H1 (cell line): ENCODE measurements around the gene PPP1R12B. TPM values are rescaled to one million over a fixed set of nuclear protein-coding genes. Genes with fewer than 3 reads are reported as not detected.

Source experiments
- CTCF ChIA-PET: fragments of 300-600 bp; sonication (Branson Sonifier 250); formaldehyde crosslinking; loops from one replicate; lab custom pipeline; 2021; ENCODE audit not compliant: partially characterized antibody; lab: Charles Lee
- POLR2A ChIA-PET: fragments of 300-600 bp; sonication (Branson Sonifier 250); formaldehyde crosslinking; loops from one replicate; lab custom pipeline; 2021; ENCODE audit warnings: inconsistent platforms; ENCODE audit not compliant: partially characterized antibody; lab: Charles Lee
- DNase-seq, 2 experiments: peaks; one replicate each; pipeline versions ENCODE4 v3.0.0 to v3.0.0-alpha.2; 2010 to 2022; ENCODE audit warnings: low spot score in 2 of 2, low read depth in 1 of 2, mixed read lengths in 1 of 2
- FAIRE-seq: peaks from 2 replicates; lab custom pipeline; 2011; peaks lifted over from hg19 to GRCh38; lab: Jason Lieb, UNC
- H2AFZ ChIP-seq: 2 replicates; pipeline ENCODE4 v1.8.1; 2012; ENCODE audit warnings: low read length, inconsistent platforms
- H2AK5ac ChIP-seq: 2 replicates; pipeline ENCODE4 v1.6.1; 2013; ENCODE audit warnings: low read depth, low read length
- H2BK120ac ChIP-seq: replicated peaks from 2 replicates; pipeline ENCODE3; 2013; ENCODE audit warnings: low read depth, low read length, inconsistent platforms
- H2BK12ac ChIP-seq: 2 replicates; pipeline ENCODE4 v1.6.1; 2013; ENCODE audit warnings: low read depth, low read length
- H2BK15ac ChIP-seq: 2 replicates; pipeline ENCODE4 v1.6.1; 2013; ENCODE audit warnings: low read length
- H2BK20ac ChIP-seq: 2 replicates; pipeline ENCODE4 v1.6.1; 2013; ENCODE audit warnings: low read length
- H2BK5ac ChIP-seq: 2 replicates; pipeline ENCODE4 v1.6.1; 2013; ENCODE audit warnings: low read depth, low read length
- H3K14ac ChIP-seq: 2 replicates; pipeline ENCODE4 v1.6.1; 2013; ENCODE audit warnings: inconsistent platforms; ENCODE audit not compliant: insufficient read length
- H3K18ac ChIP-seq: 2 replicates; pipeline ENCODE4 v1.6.1; 2013; ENCODE audit warnings: low read length; ENCODE audit errors: extremely low read depth
- H3K23ac ChIP-seq: 2 replicates; pipeline ENCODE4 v1.6.1; 2013; ENCODE audit warnings: inconsistent platforms; ENCODE audit not compliant: insufficient read length
- H3K23me2 ChIP-seq: 2 replicates; pipeline ENCODE4 v1.6.1; 2013; ENCODE audit warnings: low read depth, low read length
- H3K27ac ChIP-seq: 2 replicates; pipeline ENCODE4 v1.6.1; 2011; ENCODE audit warnings: low read depth, low read length, inconsistent platforms
- H3K27me3 ChIP-seq, 4 experiments: replicated peaks in 1 of 4; 1 replicate in 1 of 4; 2 replicates in 3 of 4; pipeline versions ENCODE4 v1.6.1 to v1.8.1; 2011 to 2013; ENCODE audit warnings: low read length in 3 of 4, mild to moderate bottlenecking in 3 of 4, inconsistent platforms in 2 of 4, mixed read lengths in 2 of 4, moderate library complexity in 1 of 4; ENCODE audit not compliant: control insufficient read depth in 3 of 4, insufficient read depth in 3 of 4; ENCODE audit errors: extremely low read depth in 1 of 4
- H3K36me3 ChIP-seq, 4 experiments: 2 replicates each; pipeline versions ENCODE4 v1.6.1 to v1.8.1; 2011 to 2013; ENCODE audit warnings: mild to moderate bottlenecking in 4 of 4, low read length in 3 of 4, moderate library complexity in 2 of 4, control low read depth in 1 of 4, inconsistent platforms in 1 of 4; ENCODE audit not compliant: insufficient read depth in 4 of 4, control insufficient read depth in 2 of 4
- H3K4ac ChIP-seq: replicated peaks from 2 replicates; pipeline ENCODE3; 2013; ENCODE audit warnings: low read length, low read depth, mixed read lengths, inconsistent platforms; ENCODE audit not compliant: insufficient read length
- H3K4me1 ChIP-seq, 4 experiments: replicated peaks in 1 of 4; 1 replicate in 1 of 4; 2 replicates in 3 of 4; pipeline versions ENCODE4 v1.6.1 to v1.8.1; 2011 to 2013; ENCODE audit warnings: low read length in 3 of 4, inconsistent platforms in 2 of 4, mixed read lengths in 1 of 4; ENCODE audit not compliant: insufficient read depth in 4 of 4, control insufficient read depth in 3 of 4
- H3K4me2 ChIP-seq, 2 experiments: 2 replicates each; pipeline versions ENCODE4 v1.6.1 to v1.8.1; 2011 to 2013; ENCODE audit warnings: low read depth in 2 of 2, low read length in 2 of 2, control low read depth in 1 of 2, inconsistent platforms in 1 of 2, mild to moderate bottlenecking in 1 of 2; ENCODE audit not compliant: insufficient read depth in 1 of 2
- H3K4me3 ChIP-seq, 4 experiments: fragments of 200-600, 300-600 bp in 1 of 4; sonication (generic), shearing (Covaris generic), sonication (Bioruptor Twin) in 1 of 4; 2 replicates each; pipeline versions ENCODE4 v1.5.1 to v1.8.1; 2011 to 2016; ENCODE audit warnings: low read length in 4 of 4, low read depth in 3 of 4, control low read depth in 2 of 4, inconsistent platforms in 2 of 4, mild to moderate bottlenecking in 2 of 4, mixed read lengths in 1 of 4, moderate library complexity in 1 of 4; ENCODE audit not compliant: insufficient read depth in 2 of 4; ENCODE audit errors: extremely low read depth in 1 of 4
- H3K56ac ChIP-seq: replicated peaks from 2 replicates; pipeline ENCODE3; 2013; ENCODE audit warnings: low read depth, mild to moderate bottlenecking, mixed read lengths, low read length, inconsistent platforms; ENCODE audit not compliant: insufficient read length
- H3K79me1 ChIP-seq: 2 replicates; pipeline ENCODE4 v1.6.1; 2013; ENCODE audit warnings: low read depth, low read length, control low read depth
- H3K79me2 ChIP-seq, 2 experiments: 2 replicates each; pipeline versions ENCODE4 v1.6.1 to v1.8.1; 2012 to 2013; ENCODE audit warnings: low read length in 2 of 2, mild to moderate bottlenecking in 2 of 2, inconsistent platforms in 1 of 2; ENCODE audit not compliant: insufficient read depth in 2 of 2, control insufficient read depth in 1 of 2
- H3K9ac ChIP-seq, 4 experiments: replicated peaks in 1 of 4; 1 replicate in 1 of 4; 2 replicates in 3 of 4; pipeline versions ENCODE4 v1.6.1 to v1.8.1; 2011 to 2013; ENCODE audit warnings: low read depth in 3 of 4, low read length in 3 of 4, control low read depth in 2 of 4, mild to moderate bottlenecking in 2 of 4, moderate library complexity in 2 of 4, inconsistent platforms in 1 of 4; ENCODE audit errors: extremely low read depth in 1 of 4
- H3K9me3 ChIP-seq, 2 experiments: 2 replicates each; pipeline versions ENCODE4 v1.6.1 to v1.8.1; 2012 to 2013; ENCODE audit warnings: mild to moderate bottlenecking in 2 of 2, moderate library complexity in 2 of 2, control low read depth in 1 of 2, inconsistent platforms in 1 of 2, low read depth in 1 of 2, low read length in 1 of 2, mixed read lengths in 1 of 2; ENCODE audit not compliant: insufficient read depth in 2 of 2
- H4K20me1 ChIP-seq, 2 experiments: replicated peaks in 1 of 2; 2 replicates each; pipeline versions ENCODE3 to v1.8.1; 2011 to 2013; ENCODE audit warnings: inconsistent platforms in 2 of 2, low read length in 2 of 2, mild to moderate bottlenecking in 1 of 2; ENCODE audit not compliant: insufficient read depth in 2 of 2, control insufficient read depth in 1 of 2
- H4K5ac ChIP-seq: 2 replicates; pipeline ENCODE4 v1.6.1; 2013; ENCODE audit warnings: low read length, low read depth, mixed read lengths, inconsistent platforms; ENCODE audit not compliant: insufficient read length
- H4K8ac ChIP-seq: 2 replicates; pipeline ENCODE4 v1.8.0; 2013; ENCODE audit warnings: mild to moderate bottlenecking, moderate library complexity, low read length, inconsistent platforms; ENCODE audit not compliant: insufficient read depth; ENCODE audit errors: extremely low read depth
- H4K91ac ChIP-seq: replicated peaks from 2 replicates; pipeline ENCODE3; 2013; ENCODE audit warnings: low read length, mixed read lengths, inconsistent platforms; ENCODE audit not compliant: insufficient read length
- CREB1 ChIP-seq: IDR thresholded peaks from 2 replicates; pipeline ENCODE4 v1.6.1; 2012; ENCODE audit warnings: inconsistent platforms
- SAP30 ChIP-seq: fragments of 300-600 bp; sonication (generic); IDR thresholded peaks from 2 replicates; pipeline ENCODE4 v1.7.1; 2012; ENCODE audit warnings: low read length, moderate library complexity, mild to moderate bottlenecking, inconsistent platforms; ENCODE audit not compliant: insufficient read depth, insufficient replicate concordance
- SIRT6 ChIP-seq: IDR thresholded peaks from one replicate; pipeline ENCODE4 v1.7.1; 2012; ENCODE audit warnings: low read length, inconsistent platforms
- WGBS, 2 experiments: shearing (Covaris generic) in 1 of 2; methylation state at CpG; one replicate each; pipeline versions ENCODE4 v1.1.6 to v1.1.7; 2013 to 2015; ENCODE audit warnings: low lambda C conversion rate in 2 of 2, mixed read lengths in 2 of 2, inconsistent platforms in 1 of 2, low coverage in 1 of 2, missing lambda C conversion rate in 1 of 2; ENCODE audit not compliant: insufficient replicate concordance in 2 of 2, insufficient coverage in 1 of 2, insufficient read length in 1 of 2; ENCODE audit errors: extremely low coverage in 1 of 2, missing lambda C conversion rate in 1 of 2; 5-methylcytosine and 5-hydroxymethylcytosine counted together
- polyA plus RNA-seq, 7 experiments: library from polyadenylated mRNA; depleted of rRNA in 3 of 7; stranded (reverse) in 5 of 7; unstranded in 2 of 7; fragments of >200 nt in 5 of 7; fragments of 200-250 nt in 2 of 7; gene quantifications; 1 replicate in 5 of 7; 2 replicates in 1 of 7; 4 replicates in 1 of 7; pipeline versions ENCODE4 v1.2.1 to v1.2.3, GENCODE V29; 2011 to 2013; ENCODE audit warnings: missing spikeins in 2 of 7, mixed read lengths in 2 of 7
- total RNA-seq: library from RNA; stranded (reverse); fragmentation: NEBNext Ultra II Directional; extraction: Animal tissue kit (Norgen Biotek cat#: 25700); gene quantifications from 2 replicates; pipeline ENCODE4 v1.2.1, GENCODE V29; 2021

PPP1R12B gene
- total and polyA plus RNA-seq, 2 of the 8 experiments (the other 6 are each of a cell fraction or from before 2014, with no cell fraction given), result 7.9 to 18.7 TPM

GRCh38 chr1:202625416-202626360 is 277.2 kb downstream of the PPP1R12B start:
- FAIRE-seq, result no peak
- TF ChIP-seq CREB1, result 0 out of 2 replicates have a peak, but pooled peaks have one; percentile 8
- TF ChIP-seq SIRT6, result no peak
- TF ChIP-seq SAP30, result no peak

More at GRCh38 chr1:202625416-202626360, 277.2 kb downstream of the PPP1R12B start:
- H3K4ac ChIP-seq, result no peak overlapping the region
- no peak overlapping the region for H2AFZ ChIP-seq
- no peak overlapping the region for H3K18ac ChIP-seq
- no peak overlapping the region for H2AK5ac ChIP-seq
- no peak overlapping the region for H2BK5ac ChIP-seq
- H3K23me2 ChIP-seq, result peaks cover 11% of the 10 kb centered on the region; the same call in 1 of the 2 replicates
- H3K4me2 ChIP-seq, result no peak overlapping the region
- H4K5ac ChIP-seq, result no peak overlapping the region
- no peak overlapping the region for H2BK20ac ChIP-seq
- H2BK120ac ChIP-seq, result no peak overlapping the region
- peaks cover 0 to 7% of the 10 kb centered on the region in 2 experiments for H4K20me1 ChIP-seq
- H3K79me2 ChIP-seq, result no peaks in the 10 kb centered on the region
- no peaks in the 10 kb centered on the region for H3K27me3 ChIP-seq
- H3K9ac ChIP-seq, result no peak overlapping the region
- H3K79me1 ChIP-seq, result peaks cover 7% of the 10 kb centered on the region
- H3K23ac ChIP-seq, result no peak overlapping the region
- H3K9me3 ChIP-seq, result no peaks in the 10 kb centered on the region
- no peak overlapping the region for H2BK15ac ChIP-seq
- H4K91ac ChIP-seq, result no peak overlapping the region
- POLR2A ChIA-PET, result interaction anchor here (0.6 kb wide), 1 partner anchor 13 kb away, joined by 3 read pairs; no protein-coding TSS in a partner anchor
- no peaks in the 10 kb centered on the region; a peak in 1 of 8 replicates for H3K36me3 ChIP-seq
- no peak overlapping the region for H4K8ac ChIP-seq
- CTCF ChIA-PET, result interaction anchor here (0.6 to 4.7 kb wide), 28 partner anchors 9 to 352 kb away, joined by 3 to 20 read pairs (median 4); no protein-coding TSS in a partner anchor
- no peak overlapping the region for H3K27ac ChIP-seq
- H3K56ac ChIP-seq, result no peak overlapping the region
- no peak overlapping the region for H3K4me3 ChIP-seq
- WGBS, 2 experiments, result 77% methylated on average over 13 of the region's 28 CpGs; no CpG with 5 or more reads in 1 of the 2 experiments
- peaks cover 0 to 13% (median 6%) of the 10 kb centered on the region in 4 experiments; a peak in 6 of 7 replicates for H3K4me1 ChIP-seq
- H2BK12ac ChIP-seq, result no peak overlapping the region
- H3K14ac ChIP-seq, result no peak overlapping the region
- peak; percentile 33 to 87 for DNase-seq
